Measurements from ENCODE around the gene BPIFA2. TPM values are rescaled to one million over a fixed set of nuclear protein-coding genes. Genes with fewer than 3 reads are reported as not detected.

Gene BPIFA2
- total and polyA plus RNA-seq, 2 donors (not counting 1 experiment from before 2014, with no cell fraction given): not detected

- H2AFZ ChIP-seq (ENCODE audit: insufficient read depth, low read depth, low read length, poor library complexity, severe bottlenecking): no peak overlapping the region
- TF ChIP-seq CTCF (IDR thresholded peaks at IDR 0.05): no peak
- TF ChIP-seq EZH2 (IDR thresholded peaks at IDR 0.05; ENCODE audit: borderline replicate concordance, insufficient read depth, low read depth, low read length, poor library complexity, severe bottlenecking): no peak
- Mint-ChIP-seq H3K4me3 (no peak overlapping the region), H3K27me3 (peaks cover 35% of the 10 kb centered on the region), H3K4me1 (no peaks in the 10 kb centered on the region), H3K27ac (no peak overlapping the region), H3K9me3 (ENCODE audit: insufficient read depth) (no peaks in the 10 kb centered on the region)
- POLR2A ChIA-PET: no interaction called here
- WGBS (ENCODE audit: insufficient coverage): 93% methylated on average over 3 of the region's 4 CpGs
- H3K9me3 ChIP-seq (ENCODE audit: control extremely low read depth in 1 of 3, control insufficient read depth in 2 of 3, insufficient read depth in 1 of 3, low read length in 2 of 3): no peaks in the 10 kb centered on the region
- CTCF ChIA-PET: no interaction called here
- peaks cover 0 to 5% (median under 1%) of the 10 kb centered on the region in 4 experiments for H3K27me3 ChIP-seq (replicated peaks in 1 of 4; ENCODE audit: control extremely low read depth in 1 of 4, control insufficient read depth in 3 of 4, insufficient read depth in 4 of 4, low read length in 3 of 4)
- H3K36me3 ChIP-seq (replicated peaks in 1 of 2; ENCODE audit: control extremely low read depth in 1 of 2, control insufficient read depth in 1 of 2, extremely low read depth in 1 of 2, insufficient read depth in 2 of 2, low read length in 1 of 2): no peaks in the 10 kb centered on the region
- H3K4me3 ChIP-seq (ENCODE audit: control extremely low read depth in 1 of 5, extremely low read depth in 1 of 5, insufficient read depth in 1 of 5, low read depth in 2 of 5, low read length in 4 of 5): no peak overlapping the region
- no peaks in the 10 kb centered on the region for H4K20me1 ChIP-seq (ENCODE audit: control insufficient read depth, insufficient read depth, low read length, poor library complexity, severe bottlenecking)
- no peaks in the 10 kb centered on the region for H3K4me1 ChIP-seq (ENCODE audit: control insufficient read depth in 2 of 2, insufficient read depth in 2 of 2, low read length in 2 of 2)
- no peak overlapping the region for H3K27ac ChIP-seq (ENCODE audit: low read length in 2 of 2)
- ATAC-seq (ENCODE audit: low read depth) (no peak), DNase-seq (no peak)
- no peak overlapping the region for H3K4me2 ChIP-seq (replicated peaks; ENCODE audit: low read depth, low read length, poor library complexity, severe bottlenecking)
- no peaks in the 10 kb centered on the region for H3K79me2 ChIP-seq (ENCODE audit: control insufficient read depth, insufficient read depth, low read length)
- H3K9ac ChIP-seq (ENCODE audit: low read length): no peak overlapping the region
- intact Hi-C loops (cut with micrococcal nuclease): no loop called here
Measured at GRCh38 chr20:33224399-33224798, 56.4 kb downstream of the BPIFA2 start.

- no peaks in the 10 kb centered on the region for H4K20me1 ChIP-seq (ENCODE audit: control insufficient read depth, insufficient read depth, low read length, poor library complexity, severe bottlenecking)
- H3K36me3 ChIP-seq (replicated peaks in 1 of 2; ENCODE audit: control extremely low read depth in 1 of 2, control insufficient read depth in 1 of 2, extremely low read depth in 1 of 2, insufficient read depth in 2 of 2, low read length in 1 of 2): no peaks in the 10 kb centered on the region
- H2AFZ ChIP-seq (ENCODE audit: insufficient read depth, low read depth, low read length, poor library complexity, severe bottlenecking): no peak overlapping the region
- H3K4me2 ChIP-seq (replicated peaks; ENCODE audit: low read depth, low read length, poor library complexity, severe bottlenecking): no peak overlapping the region
- H3K9me3 Mint-ChIP-seq (ENCODE audit: insufficient read depth): no peaks in the 10 kb centered on the region
- intact Hi-C loops (cut with micrococcal nuclease): no loop called here
- TF ChIP-seq CTCF (IDR thresholded peaks at IDR 0.05) (no peak), EZH2 (IDR thresholded peaks at IDR 0.05; ENCODE audit: borderline replicate concordance, insufficient read depth, low read depth, low read length, poor library complexity, severe bottlenecking) (no peak)
- H3K27ac Mint-ChIP-seq: no peak overlapping the region
- no peaks in the 10 kb centered on the region for H3K4me1 ChIP-seq (ENCODE audit: control insufficient read depth in 2 of 2, insufficient read depth in 2 of 2, low read length in 2 of 2)
- H3K27me3 ChIP-seq (replicated peaks in 1 of 4; ENCODE audit: control extremely low read depth in 1 of 4, control insufficient read depth in 3 of 4, insufficient read depth in 4 of 4, low read length in 3 of 4): peaks cover 0 to 15% (median 2%) of the 10 kb centered on the region in 4 experiments
- H3K4me1 Mint-ChIP-seq: no peaks in the 10 kb centered on the region
- ATAC-seq (ENCODE audit: low read depth) (no peak), DNase-seq (no peak)
- H3K27me3 Mint-ChIP-seq: peaks cover 38% of the 10 kb centered on the region
- H3K9me3 ChIP-seq (ENCODE audit: control extremely low read depth in 1 of 3, control insufficient read depth in 2 of 3, insufficient read depth in 1 of 3, low read length in 2 of 3): no peaks in the 10 kb centered on the region
- WGBS (ENCODE audit: insufficient coverage): 53% methylated on average over 6 of the region's 6 CpGs
- CTCF ChIA-PET: no interaction called here
- no peak overlapping the region for H3K4me3 Mint-ChIP-seq
- no peak overlapping the region for H3K27ac ChIP-seq (ENCODE audit: low read length in 2 of 2)
- H3K4me3 ChIP-seq (ENCODE audit: control extremely low read depth in 1 of 5, extremely low read depth in 1 of 5, insufficient read depth in 1 of 5, low read depth in 2 of 5, low read length in 4 of 5): no peak overlapping the region
- POLR2A ChIA-PET: no interaction called here
- H3K9ac ChIP-seq (ENCODE audit: low read length): no peak overlapping the region
- no peaks in the 10 kb centered on the region for H3K79me2 ChIP-seq (ENCODE audit: control insufficient read depth, insufficient read depth, low read length)
Measured at GRCh38 chr20:33229843-33230242, 61.9 kb downstream of the BPIFA2 start.

Other genes with a start within 250 kb of the BPIFA2 start
- gene SUN5, start 163.7 kb upstream of the BPIFA2 start, total RNA-seq: not detected in 2 replicates
- not detected in 2 replicates for gene SUN5, start 163.7 kb upstream of the BPIFA2 start, polyA plus RNA-seq
- not detected in 2 replicates for gene BPIFB2, start 160.5 kb upstream of the BPIFA2 start, total RNA-seq
- gene BPIFB2, start 160.5 kb upstream of the BPIFA2 start, polyA plus RNA-seq: not detected in 2 replicates
- not detected in 2 replicates for gene BPIFB6, start 136.5 kb upstream of the BPIFA2 start, total RNA-seq
- not detected in 2 replicates for gene BPIFB6, start 136.5 kb upstream of the BPIFA2 start, polyA plus RNA-seq
- not detected in 2 replicates for gene BPIFB3, start 114.3 kb upstream of the BPIFA2 start, total RNA-seq
- not detected in 2 replicates for gene BPIFB3, start 114.3 kb upstream of the BPIFA2 start, polyA plus RNA-seq
- gene BPIFB4, start 88.5 kb upstream of the BPIFA2 start, total RNA-seq: not detected in 2 replicates
- gene BPIFB4, start 88.5 kb upstream of the BPIFA2 start, polyA plus RNA-seq: not detected in 2 replicates
- not detected in 2 replicates for gene BPIFA3, start 49.2 kb downstream of the BPIFA2 start, total RNA-seq
- gene BPIFA3, start 49.2 kb downstream of the BPIFA2 start, polyA plus RNA-seq: not detected in 2 replicates
- gene BPIFA1, start 67.8 kb downstream of the BPIFA2 start, total RNA-seq: not detected in 2 replicates
- gene BPIFA1, start 67.8 kb downstream of the BPIFA2 start, polyA plus RNA-seq: not detected in 2 replicates
- gene BPIFB1, start 115.1 kb downstream of the BPIFA2 start, total RNA-seq: not detected in 2 replicates
- gene BPIFB1, start 115.1 kb downstream of the BPIFA2 start, polyA plus RNA-seq: not detected in 2 replicates
- 50.4 and 52.6 TPM in 2 replicates for gene CDK5RAP1, start 233.4 kb downstream of the BPIFA2 start, total RNA-seq
- gene CDK5RAP1, start 233.4 kb downstream of the BPIFA2 start, polyA plus RNA-seq: 60.5 and 77.0 TPM in 2 replicates

Measured in B cell (primary cell).